ENCODE data around the gene LRP1B.

- no peak for TF ChIP-seq CTCF (IDR thresholded peaks at IDR 0.05)
- TF ChIP-seq POLR2A (IDR thresholded peaks at IDR 0.05), result no peak
- no peak for TF ChIP-seq POLR2AphosphoS5 (IDR thresholded peaks at IDR 0.05)
Measured at GRCh38 chr2:141767691-141768090, 363.1 kb downstream of the LRP1B start.
